Calu3 (cell line): ENCODE data around the gene KCNA10. TPM values are rescaled to one million over a fixed set of nuclear protein-coding genes. Genes with fewer than 3 reads are reported as not detected.

Source experiments
- BruUV-seq: library from RNA; stranded (reverse); fragments of 400-500 nt; replicated peaks from 2 replicates; lab custom pipeline; 2021; lab: Mats Ljungman, UMichigan
- CTCF ChIA-PET: fragments of 300-600 bp; sonication (Branson Sonifier 250); formaldehyde crosslinking; loops from one replicate; lab custom pipeline; 2022; ENCODE audit warnings: antibody characterized with exemption; lab: Charles Lee
- DNase-seq: peaks from one replicate; pipeline ENCODE4 v3.0.0; 2022
- H3K27ac Mint-ChIP-seq: one replicate; pipeline ENCODE4 v1.8.0; 2022; ENCODE audit warnings: mixed read lengths; ENCODE audit not compliant: unreplicated experiment
- H3K27me3 Mint-ChIP-seq: one replicate; pipeline ENCODE4 v1.8.0; 2022; ENCODE audit warnings: mixed read lengths; ENCODE audit not compliant: unreplicated experiment
- H3K36me3 Mint-ChIP-seq: one replicate; pipeline ENCODE4 v1.8.0; 2022; ENCODE audit warnings: mild to moderate bottlenecking, moderate library complexity, mixed read lengths; ENCODE audit not compliant: insufficient read depth, unreplicated experiment
- H3K4me1 Mint-ChIP-seq: one replicate; pipeline ENCODE4 v1.8.0; 2022; ENCODE audit warnings: mild to moderate bottlenecking, low read depth, mixed read lengths; ENCODE audit not compliant: unreplicated experiment
- H3K4me3 Mint-ChIP-seq: one replicate; pipeline ENCODE4 v1.8.0; 2022; ENCODE audit warnings: mild to moderate bottlenecking, low read depth, moderate library complexity, mixed read lengths; ENCODE audit not compliant: unreplicated experiment
- H3K9me3 Mint-ChIP-seq: one replicate; pipeline ENCODE4 v1.8.0; 2022; ENCODE audit warnings: low read depth, mixed read lengths; ENCODE audit not compliant: unreplicated experiment
- intact Hi-C: fragments of 100-400 bp; cut with micrococcal nuclease; formaldehyde crosslinking; loops from one replicate; pipeline ENCODE4 v1.10.0; 2022; ENCODE audit not compliant: unreplicated experiment
- total RNA-seq: library from RNA; stranded (reverse); gene quantifications from 2 replicates; pipeline ENCODE4 v1.2.3, GENCODE V29; 2022
- TF ChIP-seq, protein P1 (sequence below): fragments of 200-600 bp; IDR thresholded peaks from one replicate; pipeline ENCODE4 v1.8.0; 2022; ENCODE audit warnings: antibody characterized with exemption; ENCODE audit not compliant: unreplicated experiment

Gene KCNA10
- total RNA-seq, 1 experiment from 2014 or later: not detected

- H3K27me3 Mint-ChIP-seq: peaks cover 23% of the 10 kb centered on the region
- H3K9me3 Mint-ChIP-seq: no peaks in the 10 kb centered on the region
- DNase-seq: peak; percentile 26
- CTCF ChIA-PET: interaction anchor here (0.6 to 0.7 kb wide), 2 partner anchors 12 to 799 kb away, joined by 3 read pairs; no protein-coding TSS in a partner anchor
- no peak overlapping the region for H3K4me3 Mint-ChIP-seq
- H3K4me1 Mint-ChIP-seq: no peaks in the 10 kb centered on the region
- BruUV-seq: no TSS peak
- no peaks in the 10 kb centered on the region for H3K36me3 Mint-ChIP-seq
- intact Hi-C loops: no loop called here
- TF ChIP-seq, protein P1, sequence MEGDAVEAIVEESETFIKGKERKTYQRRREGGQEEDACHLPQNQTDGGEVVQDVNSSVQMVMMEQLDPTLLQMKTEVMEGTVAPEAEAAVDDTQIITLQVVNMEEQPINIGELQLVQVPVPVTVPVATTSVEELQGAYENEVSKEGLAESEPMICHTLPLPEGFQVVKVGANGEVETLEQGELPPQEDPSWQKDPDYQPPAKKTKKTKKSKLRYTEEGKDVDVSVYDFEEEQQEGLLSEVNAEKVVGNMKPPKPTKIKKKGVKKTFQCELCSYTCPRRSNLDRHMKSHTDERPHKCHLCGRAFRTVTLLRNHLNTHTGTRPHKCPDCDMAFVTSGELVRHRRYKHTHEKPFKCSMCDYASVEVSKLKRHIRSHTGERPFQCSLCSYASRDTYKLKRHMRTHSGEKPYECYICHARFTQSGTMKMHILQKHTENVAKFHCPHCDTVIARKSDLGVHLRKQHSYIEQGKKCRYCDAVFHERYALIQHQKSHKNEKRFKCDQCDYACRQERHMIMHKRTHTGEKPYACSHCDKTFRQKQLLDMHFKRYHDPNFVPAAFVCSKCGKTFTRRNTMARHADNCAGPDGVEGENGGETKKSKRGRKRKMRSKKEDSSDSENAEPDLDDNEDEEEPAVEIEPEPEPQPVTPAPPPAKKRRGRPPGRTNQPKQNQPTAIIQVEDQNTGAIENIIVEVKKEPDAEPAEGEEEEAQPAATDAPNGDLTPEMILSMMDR: no peak
- no peak overlapping the region for H3K27ac Mint-ChIP-seq
Measured at GRCh38 chr1:110508028-110508940, 10.7 kb downstream of the KCNA10 start.

- Mint-ChIP-seq H3K4me1 (no peaks in the 10 kb centered on the region), H3K27ac (no peak overlapping the region), H3K9me3 (no peaks in the 10 kb centered on the region), H3K4me3 (no peak overlapping the region), H3K27me3 (peaks cover 38% of the 10 kb centered on the region), H3K36me3 (no peaks in the 10 kb centered on the region)
- TF ChIP-seq, protein P1: no peak
- intact Hi-C loops: no loop called here
- no peak for DNase-seq
- CTCF ChIA-PET: no interaction called here
- no TSS peak for BruUV-seq
Measured at GRCh38 chr1:110506541-110506940, 12.4 kb downstream of the KCNA10 start.

GRCh38 chr1:110505596-110505995, 13.4 kb downstream of the KCNA10 start:
- TF ChIP-seq, protein P1: no peak
- Mint-ChIP-seq H3K27me3 (peaks cover 39% of the 10 kb centered on the region), H3K9me3 (no peaks in the 10 kb centered on the region), H3K27ac (no peak overlapping the region), H3K36me3 (no peaks in the 10 kb centered on the region), H3K4me3 (no peak overlapping the region), H3K4me1 (no peaks in the 10 kb centered on the region)
- intact Hi-C loops: no loop called here
- DNase-seq: no peak
- BruUV-seq: no TSS peak
- CTCF ChIA-PET: no interaction called here

DNA sequence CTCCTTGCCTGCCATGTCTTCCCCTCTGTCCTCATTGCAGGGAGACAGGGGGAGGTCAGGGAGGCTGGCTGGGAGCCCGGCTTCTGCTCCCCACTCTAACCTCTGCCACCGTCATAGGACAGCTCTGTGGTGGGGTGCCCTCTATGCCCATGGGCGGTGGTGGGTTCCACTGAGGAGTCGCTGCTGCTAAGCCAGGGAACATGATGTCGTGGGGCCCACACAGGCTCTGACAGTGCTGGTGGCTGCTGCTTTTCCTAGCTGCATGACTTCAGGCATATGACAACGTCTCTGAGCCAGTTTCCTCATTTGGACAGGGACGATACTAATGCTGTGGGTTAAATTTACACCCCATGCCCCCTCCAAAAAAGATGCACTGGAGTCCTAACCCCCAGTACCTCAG, 14.7 kb downstream of the KCNA10 start:
- CTCF ChIA-PET: no interaction called here
- no peak for DNase-seq
- no TSS peak for BruUV-seq
- H3K4me1 Mint-ChIP-seq: no peaks in the 10 kb centered on the region
- H3K27me3 Mint-ChIP-seq: peaks cover 52% of the 10 kb centered on the region
- H3K4me3 Mint-ChIP-seq: no peak overlapping the region
- TF ChIP-seq, protein P1: no peak
- intact Hi-C loops: no loop called here
- H3K27ac Mint-ChIP-seq: no peak overlapping the region
- no peaks in the 10 kb centered on the region for H3K9me3 Mint-ChIP-seq
- H3K36me3 Mint-ChIP-seq: no peaks in the 10 kb centered on the region
